Activated T-cell treated with anti-CD3 and anti-CD28 coated beads for 48 hours (primary cell): ENCODE results near the gene AEBP1.

ENCODE experiments used
- DNase-seq: peaks from one replicate; pipeline ENCODE4 v3.0.0-alpha.2; 2020; ENCODE audit warnings: low read depth

The AEBP1 gene

GRCh38 chr7:44084701-44085100, 19.4 kb upstream of the AEBP1 start:
- DNase-seq: no peak

- no peak for DNase-seq
Observed at GRCh38 chr7:44085546-44085945, 18.6 kb upstream of the AEBP1 start.

- no peak for DNase-seq
Observed at GRCh38 chr7:44086627-44087026, 17.5 kb upstream of the AEBP1 start.

GRCh38 chr7:44087911-44088838, 16.0 kb upstream of the AEBP1 start:
- no peak for DNase-seq

GRCh38 chr7:44093102-44093641, 11.0 kb upstream of the AEBP1 start:
- no peak for DNase-seq

- DNase-seq: no peak
Observed at GRCh38 chr7:44094365-44094764, 9.8 kb upstream of the AEBP1 start.

- DNase-seq: no peak
Observed at GRCh38 chr7:44094883-44095592, 9.1 kb upstream of the AEBP1 start.

- DNase-seq: no peak
Observed at GRCh38 chr7:44095781-44096180, 8.4 kb upstream of the AEBP1 start.

- no peak for DNase-seq
Observed at GRCh38 chr7:44096326-44096881, 7.7 kb upstream of the AEBP1 start.

GRCh38 chr7:44097064-44097932, 6.8 kb upstream of the AEBP1 start:
- no peak for DNase-seq

- no peak for DNase-seq
Observed at GRCh38 chr7:44098092-44099068, 5.8 kb upstream of the AEBP1 start.

GRCh38 chr7:44099669-44100068, 4.5 kb upstream of the AEBP1 start:
- DNase-seq: no peak

GRCh38 chr7:44100458-44101302, 3.5 kb upstream of the AEBP1 start:
- no peak for DNase-seq

- no peak for DNase-seq
Observed at GRCh38 chr7:44101303-44101965, 2.7 kb upstream of the AEBP1 start.

GRCh38 chr7:44101966-44102845, 1.9 kb upstream of the AEBP1 start:
- DNase-seq: no peak

GRCh38 chr7:44102846-44103565, 1.1 kb upstream of the AEBP1 start:
- no peak for DNase-seq

GRCh38 chr7:44103566-44103922, 601 bp upstream of the AEBP1 start:
- no peak for DNase-seq
